WTC11 (cell line): Measurements from ENCODE around the gene CLDN17. TPM values are rescaled to one million over a fixed set of nuclear protein-coding genes. Genes with fewer than 3 reads are reported as not detected.

Source experiments
- ATAC-seq: fragments of 200-7000 bp; cut with Tn5 transposase; 2 replicates; pipeline ENCODE4 v1.10.0; 2021; ENCODE audit warnings: mild to moderate bottlenecking, moderate library complexity
- CTCF ChIA-PET: fragments of 300-600 bp; sonication (Branson Sonifier 250); formaldehyde crosslinking; loops from one replicate; lab custom pipeline; 2021; ENCODE audit warnings: antibody characterized with exemption; lab: Charles Lee
- POLR2A ChIA-PET: fragments of 350-600 bp; sonication (Branson Sonifier 250); formaldehyde crosslinking; loops from one replicate; lab custom pipeline; 2021; ENCODE audit warnings: antibody characterized with exemption; lab: Charles Lee
- DNase-seq: peaks from one replicate; pipeline ENCODE4 v3.0.0; 2021; ENCODE audit warnings: low spot score
- H3K27ac Mint-ChIP-seq: 2 replicates; pipeline ENCODE4 v1.8.0; 2021; ENCODE audit warnings: mixed read lengths
- H3K27me3 Mint-ChIP-seq: 2 replicates; pipeline ENCODE4 v1.8.0; 2021; ENCODE audit warnings: low read depth, mild to moderate bottlenecking, moderate library complexity, mixed read lengths
- H3K36me3 Mint-ChIP-seq: 2 replicates; pipeline ENCODE4 v1.8.0; 2021; ENCODE audit warnings: mixed read lengths
- H3K4me1 Mint-ChIP-seq: 2 replicates; pipeline ENCODE4 v1.8.0; 2022; ENCODE audit warnings: mixed read lengths
- H3K4me3 Mint-ChIP-seq: 2 replicates; pipeline ENCODE4 v1.8.0; 2021; ENCODE audit warnings: mild to moderate bottlenecking, moderate library complexity, mixed read lengths
- H3K9me3 Mint-ChIP-seq: 2 replicates; pipeline ENCODE4 v1.8.0; 2021; ENCODE audit warnings: mixed read lengths
- CBFB ChIP-seq: sonication (generic); formaldehyde crosslinking; IDR thresholded peaks from 2 replicates; pipeline ENCODE4 v1.8.1; 2022; ENCODE audit warnings: mild to moderate bottlenecking, low read depth, missing genetic modification reagents
- CTCF ChIP-seq: fragments of 200-600 bp; IDR thresholded peaks from 2 replicates; pipeline ENCODE4 v1.8.0; 2022; ENCODE audit warnings: antibody characterized with exemption
- E2F1 ChIP-seq: sonication (generic); formaldehyde crosslinking; IDR thresholded peaks from 2 replicates; pipeline ENCODE4 v1.8.0; 2022; ENCODE audit warnings: mild to moderate bottlenecking, missing genetic modification reagents
- E2F5 ChIP-seq: sonication (generic); formaldehyde crosslinking; IDR thresholded peaks from 2 replicates; pipeline ENCODE4 v1.8.1; 2022; ENCODE audit warnings: mild to moderate bottlenecking, moderate library complexity, missing genetic modification reagents
- EMX1 ChIP-seq: fragments of 250-450 bp; sonication (Bioruptor Pico); IDR thresholded peaks from 2 replicates; pipeline ENCODE4 v1.8.0; 2021; ENCODE audit warnings: mild to moderate bottlenecking
- ERG ChIP-seq: fragments of 250-450 bp; sonication (Bioruptor Pico); IDR thresholded peaks from 2 replicates; pipeline ENCODE4 v1.8.0; 2021; ENCODE audit warnings: mild to moderate bottlenecking
- FOXP4 ChIP-seq: sonication (generic); formaldehyde crosslinking; IDR thresholded peaks from 2 replicates; pipeline ENCODE4 v1.8.0; 2022; ENCODE audit warnings: mild to moderate bottlenecking, missing genetic modification reagents
- GRHL2 ChIP-seq: fragments of 250-450 bp; sonication (Bioruptor Pico); IDR thresholded peaks from 2 replicates; pipeline ENCODE4 v1.8.0; 2022; ENCODE audit warnings: mild to moderate bottlenecking, moderate library complexity; ENCODE audit not compliant: insufficient replicate concordance, severe bottlenecking
- NFYB ChIP-seq: sonication (generic); formaldehyde crosslinking; conservative IDR thresholded peaks from 2 replicates; pipeline ENCODE4 v1.8.0; 2022; ENCODE audit warnings: low read depth, missing genetic modification reagents
- PRRX2 ChIP-seq: fragments of 250-450 bp; sonication (Bioruptor Pico); IDR thresholded peaks from 2 replicates; pipeline ENCODE4 v1.8.0; 2021; ENCODE audit warnings: mild to moderate bottlenecking
- ZBTB43 ChIP-seq: sonication (generic); formaldehyde crosslinking; IDR thresholded peaks from 2 replicates; pipeline ENCODE4 v1.8.1; 2023; ENCODE audit warnings: mild to moderate bottlenecking, missing genetic modification reagents
- ZNF219 ChIP-seq: sonication (generic); formaldehyde crosslinking; IDR thresholded peaks from 2 replicates; pipeline ENCODE4 v1.8.0; 2023; ENCODE audit warnings: missing genetic modification reagents, mild to moderate bottlenecking, borderline replicate concordance
- total RNA-seq: library from RNA; stranded (reverse); gene quantifications from 3 replicates; pipeline ENCODE4 v1.2.3, GENCODE V29; 2021
- TF ChIP-seq, protein P1 (sequence below): sonication (generic); formaldehyde crosslinking; IDR thresholded peaks from 2 replicates; pipeline ENCODE4 v1.8.1; 2022; ENCODE audit warnings: mild to moderate bottlenecking, missing genetic modification reagents, moderate library complexity, borderline replicate concordance
- TF ChIP-seq, protein P2 (sequence below): fragments of 250-450 bp; sonication (Bioruptor Pico); IDR thresholded peaks from 2 replicates; pipeline ENCODE4 v2.1.2; 2022; ENCODE audit warnings: mild to moderate bottlenecking, moderate library complexity

The CLDN17 gene
- total RNA-seq, 1 experiment from 2014 or later, result not detected

GRCh38 chr21:30138483-30138882 is 28.1 kb downstream of the CLDN17 start (continued):
- TF ChIP-seq ERG, result no peak
- no peak for TF ChIP-seq ZBTB43 (CRISPR knock-in tag)
- TF ChIP-seq FOXP4 (CRISPR knock-in tag), result no peak

DNA sequence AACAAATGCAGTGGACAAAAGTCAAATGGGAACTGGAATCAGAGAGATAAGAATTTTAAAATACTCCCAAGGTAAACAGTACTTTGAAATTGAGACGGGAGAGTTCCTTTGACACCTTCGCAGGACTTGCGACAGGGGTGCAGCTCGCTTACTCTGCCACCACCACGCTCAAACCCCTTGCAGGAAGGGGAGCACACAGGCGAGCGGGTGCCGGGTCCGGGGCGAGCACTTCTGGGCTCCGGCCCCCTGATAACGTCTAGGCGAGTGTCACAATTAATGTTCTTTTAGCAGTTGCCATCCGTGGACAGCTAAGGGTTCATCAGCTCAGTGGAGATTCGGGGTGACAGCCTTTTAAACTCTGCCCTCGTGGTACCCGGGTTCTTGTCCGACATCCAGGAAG is 37.4 kb downstream of the CLDN17 start:
- Mint-ChIP-seq H3K36me3 (no peaks in the 10 kb centered on the region), H3K9me3 (no peaks in the 10 kb centered on the region), H3K27ac (no peak overlapping the region), H3K4me1 (peaks cover 6% of the 10 kb centered on the region; the same call in 1 of the 2 replicates), H3K4me3 (no peak overlapping the region), H3K27me3 (no peaks in the 10 kb centered on the region)
- ChIA-PET CTCF (no interaction called here), POLR2A (no interaction called here)
- no peak for TF ChIP-seq ZNF219 (CRISPR knock-in tag)
- no peak for TF ChIP-seq GRHL2 (CRISPR knock-in tag)
- TF ChIP-seq, protein P1, sequence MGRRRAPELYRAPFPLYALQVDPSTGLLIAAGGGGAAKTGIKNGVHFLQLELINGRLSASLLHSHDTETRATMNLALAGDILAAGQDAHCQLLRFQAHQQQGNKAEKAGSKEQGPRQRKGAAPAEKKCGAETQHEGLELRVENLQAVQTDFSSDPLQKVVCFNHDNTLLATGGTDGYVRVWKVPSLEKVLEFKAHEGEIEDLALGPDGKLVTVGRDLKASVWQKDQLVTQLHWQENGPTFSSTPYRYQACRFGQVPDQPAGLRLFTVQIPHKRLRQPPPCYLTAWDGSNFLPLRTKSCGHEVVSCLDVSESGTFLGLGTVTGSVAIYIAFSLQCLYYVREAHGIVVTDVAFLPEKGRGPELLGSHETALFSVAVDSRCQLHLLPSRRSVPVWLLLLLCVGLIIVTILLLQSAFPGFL (CRISPR knock-in tag), result no peak
- no peak for TF ChIP-seq CBFB
- no peak for TF ChIP-seq PRRX2 (CRISPR knock-in tag)
- no peak for TF ChIP-seq E2F1 (CRISPR knock-in tag)
- TF ChIP-seq NFYB (CRISPR knock-in tag), result no peak
- TF ChIP-seq, protein P2, sequence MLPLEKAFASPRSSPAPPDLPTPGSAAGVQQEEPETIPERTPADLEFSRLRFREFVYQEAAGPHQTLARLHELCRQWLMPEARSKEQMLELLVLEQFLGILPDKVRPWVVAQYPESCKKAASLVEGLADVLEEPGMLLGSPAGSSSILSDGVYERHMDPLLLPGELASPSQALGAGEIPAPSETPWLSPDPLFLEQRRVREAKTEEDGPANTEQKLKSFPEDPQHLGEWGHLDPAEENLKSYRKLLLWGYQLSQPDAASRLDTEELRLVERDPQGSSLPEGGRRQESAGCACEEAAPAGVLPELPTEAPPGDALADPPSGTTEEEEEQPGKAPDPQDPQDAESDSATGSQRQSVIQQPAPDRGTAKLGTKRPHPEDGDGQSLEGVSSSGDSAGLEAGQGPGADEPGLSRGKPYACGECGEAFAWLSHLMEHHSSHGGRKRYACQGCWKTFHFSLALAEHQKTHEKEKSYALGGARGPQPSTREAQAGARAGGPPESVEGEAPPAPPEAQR (CRISPR knock-in tag), result no peak
- TF ChIP-seq EMX1 (CRISPR knock-in tag), result no peak
- no peak for TF ChIP-seq CTCF
- TF ChIP-seq E2F5 (CRISPR knock-in tag), result no peak
- no peak for ATAC-seq
- no peak for DNase-seq
